ENCODE measurements around the gene MYT1.

Gene MYT1

DNA sequence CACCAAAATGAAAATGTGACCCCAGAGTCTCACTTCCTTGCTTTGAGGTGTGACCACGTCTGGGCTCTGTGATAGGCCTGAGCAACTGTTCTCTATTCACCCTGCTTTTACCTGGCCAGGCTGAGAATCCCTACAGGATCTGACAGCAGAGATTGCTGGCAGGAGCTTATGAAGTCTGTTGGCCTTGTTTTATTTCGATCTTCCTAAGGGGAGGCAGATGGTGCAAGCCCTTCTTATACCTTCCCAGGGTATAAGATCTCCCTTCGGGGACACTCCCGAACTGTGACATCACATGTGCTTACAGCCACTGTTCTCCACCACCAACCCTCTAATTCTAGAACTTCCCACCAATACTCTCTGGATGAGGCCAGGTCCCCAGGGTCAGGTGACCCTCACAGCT lies 26.8 kb downstream of the MYT1 start:
- Histone ChIP-seq H3K4me3 (ENCODE audit: low read depth, low read length) (no peak overlapping the region), H3K9ac (ENCODE audit: low read depth, low read length) (no peak overlapping the region), H3K27me3 (ENCODE audit: control insufficient read depth, insufficient read depth, low read length) (no peaks in the 10 kb centered on the region), H3K4me1 (ENCODE audit: control insufficient read depth, insufficient read depth, low read length) (peaks cover 22% of the 10 kb centered on the region), H3K9me3 (ENCODE audit: control insufficient read depth, insufficient read depth, low read length) (no peaks in the 10 kb centered on the region), H3K36me3 (ENCODE audit: control insufficient read depth, insufficient read depth, low read length) (no peaks in the 10 kb centered on the region)

DNA sequence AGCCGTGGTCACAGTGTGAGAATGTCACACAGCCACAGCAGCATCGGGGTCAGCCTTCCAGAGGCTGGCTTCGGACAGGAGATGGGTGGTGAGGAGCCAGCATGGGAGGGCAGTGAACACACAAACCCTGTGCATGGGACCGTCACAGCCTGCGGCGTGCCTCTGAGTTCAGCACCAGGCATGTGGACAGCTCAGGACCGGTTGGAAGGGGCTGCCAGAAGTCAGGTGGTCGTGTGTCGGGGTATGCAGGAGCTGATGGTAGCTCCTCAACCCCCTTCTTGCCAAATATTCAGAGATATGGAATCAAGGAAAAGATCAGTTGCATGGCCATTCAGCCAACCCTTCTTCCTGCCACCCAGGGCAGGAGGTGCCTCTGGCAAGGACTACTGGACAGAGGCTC lies 28.2 kb downstream of the MYT1 start:
- Histone ChIP-seq H3K4me3 (ENCODE audit: low read depth, low read length) (no peak overlapping the region), H3K9ac (ENCODE audit: low read depth, low read length) (no peak overlapping the region), H3K36me3 (ENCODE audit: control insufficient read depth, insufficient read depth, low read length) (no peaks in the 10 kb centered on the region), H3K4me1 (ENCODE audit: control insufficient read depth, insufficient read depth, low read length) (peaks cover 24% of the 10 kb centered on the region), H3K9me3 (ENCODE audit: control insufficient read depth, insufficient read depth, low read length) (no peaks in the 10 kb centered on the region), H3K27me3 (ENCODE audit: control insufficient read depth, insufficient read depth, low read length) (no peaks in the 10 kb centered on the region)

DNA sequence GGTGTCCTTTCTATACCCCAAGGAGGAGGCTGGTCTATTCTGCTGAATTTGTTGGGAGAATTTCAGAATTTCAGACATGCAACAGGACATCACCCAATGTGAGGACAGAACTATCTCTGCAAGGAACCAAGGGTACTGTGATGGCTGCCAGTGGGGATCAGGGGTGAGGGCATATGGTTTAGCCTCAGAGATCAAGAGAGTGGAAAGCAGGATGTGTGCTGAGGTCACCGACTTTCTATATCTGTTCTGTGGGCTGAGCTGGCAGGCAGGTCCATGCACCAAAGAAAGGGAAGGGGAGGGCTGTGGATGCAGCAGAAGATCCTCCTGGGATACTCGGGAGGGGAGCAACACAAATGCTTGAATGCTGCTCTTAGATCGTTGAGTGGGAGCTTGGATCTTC lies 28.8 kb downstream of the MYT1 start:
- Histone ChIP-seq H3K4me1 (ENCODE audit: control insufficient read depth, insufficient read depth, low read length) (peaks cover 24% of the 10 kb centered on the region), H3K9me3 (ENCODE audit: control insufficient read depth, insufficient read depth, low read length) (no peaks in the 10 kb centered on the region), H3K9ac (ENCODE audit: low read depth, low read length) (no peak overlapping the region), H3K36me3 (ENCODE audit: control insufficient read depth, insufficient read depth, low read length) (no peaks in the 10 kb centered on the region), H3K4me3 (ENCODE audit: low read depth, low read length) (no peak overlapping the region), H3K27me3 (ENCODE audit: control insufficient read depth, insufficient read depth, low read length) (no peaks in the 10 kb centered on the region)

DNA sequence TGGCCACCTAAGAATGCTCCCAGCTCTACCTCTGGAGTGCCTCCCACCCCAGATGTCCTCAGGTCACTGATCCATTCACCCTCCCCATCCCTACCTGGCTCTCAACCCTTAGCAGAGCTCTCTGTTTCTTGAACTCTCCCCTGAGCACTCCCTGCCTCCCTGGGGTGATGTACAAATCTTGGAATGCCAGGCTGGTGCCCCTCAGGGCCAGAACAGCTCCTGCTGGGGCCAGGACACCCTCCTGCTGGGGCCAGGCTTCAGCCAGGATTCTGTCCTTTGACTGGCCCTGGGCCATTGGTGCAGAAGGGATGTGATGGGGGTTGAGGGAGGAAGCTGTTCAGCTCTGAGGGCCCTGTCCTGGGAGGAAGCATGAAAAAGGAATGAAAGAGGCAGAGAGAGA lies 30.0 kb downstream of the MYT1 start:
- Histone ChIP-seq H3K9ac (ENCODE audit: low read depth, low read length) (no peak overlapping the region), H3K4me1 (ENCODE audit: control insufficient read depth, insufficient read depth, low read length) (peaks cover 15% of the 10 kb centered on the region), H3K36me3 (ENCODE audit: control insufficient read depth, insufficient read depth, low read length) (no peaks in the 10 kb centered on the region), H3K27me3 (ENCODE audit: control insufficient read depth, insufficient read depth, low read length) (no peaks in the 10 kb centered on the region), H3K9me3 (ENCODE audit: control insufficient read depth, insufficient read depth, low read length) (no peaks in the 10 kb centered on the region), H3K4me3 (ENCODE audit: low read depth, low read length) (no peak overlapping the region)

DNA sequence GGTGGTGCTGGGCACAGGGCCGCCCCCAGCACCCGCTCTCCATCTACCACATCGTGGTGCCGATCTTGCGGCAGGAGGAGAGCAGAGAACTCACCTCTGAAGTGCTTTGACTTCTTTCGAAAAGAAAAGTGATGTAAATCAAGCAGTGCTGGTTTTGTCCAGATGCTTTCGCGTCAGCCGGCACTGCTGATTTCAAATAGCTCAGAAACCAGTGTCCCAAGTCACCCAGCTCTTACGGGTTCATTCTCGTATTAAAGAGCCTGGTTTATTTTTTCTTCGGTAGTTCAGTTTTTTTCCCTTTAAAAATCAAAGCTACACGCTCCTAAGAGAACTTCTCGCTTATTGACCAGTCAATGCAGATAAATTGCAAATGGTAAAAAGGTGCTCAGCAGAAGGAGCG lies 32.1 kb downstream of the MYT1 start:
- Histone ChIP-seq H3K36me3 (ENCODE audit: control insufficient read depth, insufficient read depth, low read length) (no peaks in the 10 kb centered on the region), H3K4me3 (ENCODE audit: low read depth, low read length) (no peak overlapping the region), H3K9me3 (ENCODE audit: control insufficient read depth, insufficient read depth, low read length) (no peaks in the 10 kb centered on the region), H3K4me1 (ENCODE audit: control insufficient read depth, insufficient read depth, low read length) (peaks cover 4% of the 10 kb centered on the region), H3K9ac (ENCODE audit: low read depth, low read length) (no peak overlapping the region), H3K27me3 (ENCODE audit: control insufficient read depth, insufficient read depth, low read length) (no peaks in the 10 kb centered on the region)

DNA sequence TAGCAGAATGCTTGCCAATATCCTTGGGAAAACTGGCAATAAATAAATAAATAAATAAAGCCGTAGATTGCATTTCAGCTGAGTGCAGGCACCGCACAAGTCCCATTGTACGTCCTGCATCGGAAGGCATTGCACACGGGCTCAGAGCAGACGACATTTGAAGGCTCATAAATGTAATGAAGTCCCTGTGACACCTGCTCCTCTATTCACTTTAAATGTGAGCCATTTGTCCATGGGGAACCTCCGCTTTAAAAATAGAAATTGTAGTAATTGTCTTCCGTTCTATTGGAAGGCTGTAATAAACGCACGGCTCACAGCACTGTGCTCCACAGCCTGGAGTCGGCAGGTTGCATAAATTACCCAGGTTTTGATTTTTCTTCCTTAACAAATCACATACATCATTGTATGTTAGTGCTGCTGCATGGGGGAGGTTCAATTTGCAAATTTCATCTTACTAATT lies 32.6 kb downstream of the MYT1 start:
- Histone ChIP-seq H3K9ac (ENCODE audit: low read depth, low read length) (no peak overlapping the region), H3K36me3 (ENCODE audit: control insufficient read depth, insufficient read depth, low read length) (no peaks in the 10 kb centered on the region), H3K4me3 (ENCODE audit: low read depth, low read length) (no peak overlapping the region), H3K9me3 (ENCODE audit: control insufficient read depth, insufficient read depth, low read length) (no peaks in the 10 kb centered on the region), H3K4me1 (ENCODE audit: control insufficient read depth, insufficient read depth, low read length) (peaks cover 3% of the 10 kb centered on the region), H3K27me3 (ENCODE audit: control insufficient read depth, insufficient read depth, low read length) (no peaks in the 10 kb centered on the region)

DNA sequence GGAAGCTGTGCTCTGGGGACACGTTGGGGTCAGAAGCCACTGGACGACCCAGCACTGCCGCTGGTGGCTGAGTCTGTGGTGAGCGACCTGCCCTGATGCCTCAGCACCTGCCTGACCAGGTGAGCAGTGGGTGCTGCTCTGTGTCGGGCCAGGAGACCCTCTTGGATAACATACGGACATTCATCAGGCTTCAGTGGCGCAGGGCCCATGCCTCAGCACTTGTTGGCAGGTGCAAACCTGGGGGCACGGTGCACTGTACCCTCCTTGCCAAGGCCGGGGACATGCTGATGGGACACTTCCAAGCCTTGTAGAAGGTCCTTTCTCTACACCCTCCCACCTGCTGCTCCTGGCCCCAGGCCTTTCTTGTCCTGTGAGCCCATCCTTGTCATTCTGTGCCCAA lies 34.1 kb downstream of the MYT1 start:
- Histone ChIP-seq H3K4me3 (ENCODE audit: low read depth, low read length) (no peak overlapping the region), H3K9me3 (ENCODE audit: control insufficient read depth, insufficient read depth, low read length) (no peaks in the 10 kb centered on the region), H3K36me3 (ENCODE audit: control insufficient read depth, insufficient read depth, low read length) (no peaks in the 10 kb centered on the region), H3K27me3 (ENCODE audit: control insufficient read depth, insufficient read depth, low read length) (no peaks in the 10 kb centered on the region), H3K9ac (ENCODE audit: low read depth, low read length) (no peak overlapping the region), H3K4me1 (ENCODE audit: control insufficient read depth, insufficient read depth, low read length) (peaks cover 3% of the 10 kb centered on the region)

DNA sequence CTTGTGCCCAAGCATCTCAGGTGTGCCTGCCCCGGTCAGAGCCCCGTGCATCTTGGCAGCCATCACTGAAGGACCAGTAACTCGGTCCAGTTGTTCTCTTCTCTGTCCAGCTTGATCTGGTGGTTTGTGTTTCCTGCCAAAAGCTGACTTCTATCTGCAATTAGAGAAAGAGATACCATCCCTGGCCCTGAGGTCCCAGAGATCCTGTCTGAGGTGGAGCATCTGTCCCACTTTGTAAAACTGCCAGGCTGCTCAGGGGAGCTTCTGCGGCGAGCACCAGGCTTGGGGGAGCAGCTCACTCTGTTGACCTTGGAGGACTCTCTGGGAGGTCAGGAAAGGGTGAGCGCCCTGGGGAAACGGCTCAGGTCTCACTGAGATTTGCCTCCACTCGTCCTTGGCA lies 35.1 kb downstream of the MYT1 start:
- no peaks in the 10 kb centered on the region for H3K27me3 ChIP-seq (ENCODE audit: control insufficient read depth, insufficient read depth, low read length)
- H3K9ac ChIP-seq (ENCODE audit: low read depth, low read length) = no peak overlapping the region
- H3K36me3 ChIP-seq (ENCODE audit: control insufficient read depth, insufficient read depth, low read length) = no peaks in the 10 kb centered on the region
- no peak overlapping the region for H3K4me3 ChIP-seq (ENCODE audit: low read depth, low read length)
- H3K4me1 ChIP-seq (ENCODE audit: control insufficient read depth, insufficient read depth, low read length) = peaks cover 3% of the 10 kb centered on the region
- H3K9me3 ChIP-seq (ENCODE audit: control insufficient read depth, insufficient read depth, low read length) = no peaks in the 10 kb centered on the region

DNA sequence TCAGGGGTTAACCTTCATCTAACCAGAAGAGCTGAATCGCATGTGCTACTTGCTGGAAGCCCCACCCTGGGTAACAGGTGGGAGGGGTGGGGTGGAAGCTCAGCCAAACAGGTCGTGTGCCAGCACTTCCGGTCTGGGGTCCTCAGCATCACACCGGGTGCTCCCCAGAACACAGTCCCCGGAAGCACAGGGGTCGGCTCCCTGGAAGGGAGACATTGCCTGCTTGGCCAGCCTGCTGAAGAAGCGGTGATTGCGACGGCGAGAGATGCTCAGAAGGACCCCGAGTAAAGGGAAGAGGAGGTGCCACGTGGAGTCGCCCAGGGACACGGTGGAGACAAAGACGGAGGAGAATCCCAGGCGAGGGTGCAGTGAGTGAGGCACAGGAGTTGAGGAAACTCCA lies 36.5 kb downstream of the MYT1 start:
- H3K9me3 ChIP-seq (ENCODE audit: control insufficient read depth, insufficient read depth, low read length) = no peaks in the 10 kb centered on the region
- H3K4me1 ChIP-seq (ENCODE audit: control insufficient read depth, insufficient read depth, low read length) = peaks cover 3% of the 10 kb centered on the region
- H3K27me3 ChIP-seq (ENCODE audit: control insufficient read depth, insufficient read depth, low read length) = no peaks in the 10 kb centered on the region
- peaks cover 1% of the 10 kb centered on the region for H3K36me3 ChIP-seq (ENCODE audit: control insufficient read depth, insufficient read depth, low read length)
- no peak overlapping the region for H3K9ac ChIP-seq (ENCODE audit: low read depth, low read length)
- H3K4me3 ChIP-seq (ENCODE audit: low read depth, low read length) = no peak overlapping the region

DNA sequence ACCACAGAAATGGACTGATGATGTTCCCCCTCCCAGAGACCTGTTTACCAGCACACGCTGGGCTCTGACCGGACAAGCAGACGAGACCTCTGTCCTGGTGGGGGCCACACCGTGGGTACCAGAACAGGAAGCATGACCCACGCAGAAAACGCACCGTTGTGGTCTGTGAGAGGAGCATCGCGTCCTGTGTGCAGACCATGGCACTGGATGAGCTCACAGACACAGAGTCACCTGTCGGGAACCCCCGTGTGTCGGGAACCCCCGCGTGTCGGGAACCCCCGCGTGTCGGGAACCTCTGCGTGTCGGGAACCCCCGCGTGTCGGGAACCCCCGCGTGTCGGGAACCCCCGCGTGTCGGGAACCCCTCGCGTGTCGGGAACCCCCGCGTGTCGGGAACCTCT lies 37.4 kb downstream of the MYT1 start:
- H3K36me3 ChIP-seq (ENCODE audit: control insufficient read depth, insufficient read depth, low read length) = peaks cover 3% of the 10 kb centered on the region
- no peaks in the 10 kb centered on the region for H3K9me3 ChIP-seq (ENCODE audit: control insufficient read depth, insufficient read depth, low read length)
- H3K4me3 ChIP-seq (ENCODE audit: low read depth, low read length) = no peak overlapping the region
- peaks cover 3% of the 10 kb centered on the region for H3K4me1 ChIP-seq (ENCODE audit: control insufficient read depth, insufficient read depth, low read length)
- no peaks in the 10 kb centered on the region for H3K27me3 ChIP-seq (ENCODE audit: control insufficient read depth, insufficient read depth, low read length)
- H3K9ac ChIP-seq (ENCODE audit: low read depth, low read length) = no peak overlapping the region

DNA sequence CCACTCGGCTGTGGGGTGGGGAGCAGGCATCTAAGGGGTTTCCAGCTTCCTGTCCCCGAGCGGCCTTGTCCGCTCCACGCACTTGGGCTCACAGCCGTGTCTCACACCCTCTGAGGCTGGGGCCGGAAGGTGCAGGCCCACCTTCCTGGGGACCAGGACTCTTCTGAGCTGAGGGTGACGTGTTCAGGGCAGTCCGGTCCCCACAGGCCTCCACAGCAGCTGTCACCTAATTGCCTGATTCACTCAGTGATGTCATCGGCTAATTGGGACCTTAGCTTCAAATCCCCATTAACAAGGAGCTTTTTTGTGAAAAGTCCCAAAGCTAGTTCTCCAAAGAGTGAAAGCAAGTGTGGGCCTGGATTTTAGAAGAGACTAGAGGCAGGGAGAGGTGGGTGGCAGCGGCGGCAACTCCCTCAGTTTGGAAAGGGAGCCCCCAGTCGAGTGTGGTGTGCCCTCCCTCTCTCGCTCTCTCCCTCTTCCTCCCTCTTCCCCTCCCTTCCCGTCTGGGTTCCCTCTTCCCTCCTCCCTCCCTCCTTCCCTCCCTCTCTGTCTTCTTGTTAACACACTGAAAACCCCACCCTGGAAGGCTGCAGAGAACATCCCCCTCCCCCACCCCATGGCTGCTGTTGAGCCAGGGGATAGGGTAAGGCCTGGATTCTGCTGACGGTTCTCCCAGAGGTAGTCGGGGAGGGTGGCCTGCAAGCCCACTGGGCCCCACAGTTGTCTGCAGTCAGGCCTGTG lies 39.0 kb downstream of the MYT1 start:
- no peaks in the 10 kb centered on the region for H3K27me3 ChIP-seq (ENCODE audit: control insufficient read depth, insufficient read depth, low read length)
- no peaks in the 10 kb centered on the region for H3K4me1 ChIP-seq (ENCODE audit: control insufficient read depth, insufficient read depth, low read length)

DNA sequence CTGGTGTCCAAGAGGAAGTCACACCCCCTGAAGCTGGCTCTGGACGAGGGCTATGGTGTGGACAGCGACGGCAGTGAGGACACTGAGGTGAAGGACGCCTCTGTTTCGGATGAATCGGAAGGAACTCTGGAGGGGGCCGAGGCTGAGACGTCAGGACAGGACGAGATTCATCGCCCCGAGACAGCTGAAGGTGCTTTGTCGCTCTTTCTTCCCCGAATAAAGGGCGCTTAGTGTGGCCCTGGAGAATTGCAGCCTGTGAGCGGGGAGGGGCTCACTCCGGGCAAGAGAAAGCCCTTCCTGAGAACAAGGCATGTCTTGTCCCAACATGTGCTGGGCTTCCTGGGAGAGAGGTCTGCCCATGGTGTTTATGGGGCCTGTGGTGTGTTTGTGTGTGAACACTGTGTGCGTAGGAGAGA lies 41.4 kb downstream of the MYT1 start:
- Histone ChIP-seq H3K9ac (ENCODE audit: low read depth, low read length) (no peak overlapping the region), H3K4me3 (ENCODE audit: low read depth, low read length) (no peak overlapping the region), H3K27me3 (ENCODE audit: control insufficient read depth, insufficient read depth, low read length) (no peaks in the 10 kb centered on the region), H3K9me3 (ENCODE audit: control insufficient read depth, insufficient read depth, low read length) (no peaks in the 10 kb centered on the region), H3K36me3 (ENCODE audit: control insufficient read depth, insufficient read depth, low read length) (peaks cover 3% of the 10 kb centered on the region), H3K4me1 (ENCODE audit: control insufficient read depth, insufficient read depth, low read length) (no peaks in the 10 kb centered on the region)

More for the DNA sequence above, 39.0 kb downstream of the MYT1 start:
- Histone ChIP-seq H3K36me3 (ENCODE audit: control insufficient read depth, insufficient read depth, low read length) (peaks cover 3% of the 10 kb centered on the region), H3K9me3 (ENCODE audit: control insufficient read depth, insufficient read depth, low read length) (no peaks in the 10 kb centered on the region), H3K4me3 (ENCODE audit: low read depth, low read length) (no peak overlapping the region), H3K9ac (ENCODE audit: low read depth, low read length) (no peak overlapping the region)
